ENCODE measurements around the gene PRKN.

The PRKN gene

DNA sequence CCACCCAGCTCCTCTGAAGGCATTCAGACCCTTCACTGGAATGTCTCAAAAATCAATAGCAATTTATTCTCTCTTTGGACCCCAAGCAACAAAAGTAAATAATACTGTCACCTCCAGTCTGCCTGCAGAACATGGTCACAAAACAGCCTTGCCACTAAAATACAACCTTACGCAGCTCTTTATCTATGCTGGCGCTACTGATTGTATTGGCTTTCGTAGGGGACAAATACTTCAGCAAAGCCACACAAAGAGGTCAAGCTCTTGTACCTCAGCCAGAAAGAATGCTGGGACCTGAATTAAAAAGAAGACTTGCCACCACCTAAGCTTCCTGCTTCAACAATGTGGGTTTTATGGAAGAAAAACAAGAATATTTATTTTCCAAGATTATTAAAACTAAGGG lies 57.2 kb downstream of the PRKN start:
- TF ChIP-seq, protein P1, sequence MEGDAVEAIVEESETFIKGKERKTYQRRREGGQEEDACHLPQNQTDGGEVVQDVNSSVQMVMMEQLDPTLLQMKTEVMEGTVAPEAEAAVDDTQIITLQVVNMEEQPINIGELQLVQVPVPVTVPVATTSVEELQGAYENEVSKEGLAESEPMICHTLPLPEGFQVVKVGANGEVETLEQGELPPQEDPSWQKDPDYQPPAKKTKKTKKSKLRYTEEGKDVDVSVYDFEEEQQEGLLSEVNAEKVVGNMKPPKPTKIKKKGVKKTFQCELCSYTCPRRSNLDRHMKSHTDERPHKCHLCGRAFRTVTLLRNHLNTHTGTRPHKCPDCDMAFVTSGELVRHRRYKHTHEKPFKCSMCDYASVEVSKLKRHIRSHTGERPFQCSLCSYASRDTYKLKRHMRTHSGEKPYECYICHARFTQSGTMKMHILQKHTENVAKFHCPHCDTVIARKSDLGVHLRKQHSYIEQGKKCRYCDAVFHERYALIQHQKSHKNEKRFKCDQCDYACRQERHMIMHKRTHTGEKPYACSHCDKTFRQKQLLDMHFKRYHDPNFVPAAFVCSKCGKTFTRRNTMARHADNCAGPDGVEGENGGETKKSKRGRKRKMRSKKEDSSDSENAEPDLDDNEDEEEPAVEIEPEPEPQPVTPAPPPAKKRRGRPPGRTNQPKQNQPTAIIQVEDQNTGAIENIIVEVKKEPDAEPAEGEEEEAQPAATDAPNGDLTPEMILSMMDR (IDR thresholded peaks at IDR 0.05; ENCODE audit: low read depth, low read length): no peak
- no peak overlapping the region for H3K4me3 ChIP-seq (ENCODE audit: low read depth, low read length)

DNA sequence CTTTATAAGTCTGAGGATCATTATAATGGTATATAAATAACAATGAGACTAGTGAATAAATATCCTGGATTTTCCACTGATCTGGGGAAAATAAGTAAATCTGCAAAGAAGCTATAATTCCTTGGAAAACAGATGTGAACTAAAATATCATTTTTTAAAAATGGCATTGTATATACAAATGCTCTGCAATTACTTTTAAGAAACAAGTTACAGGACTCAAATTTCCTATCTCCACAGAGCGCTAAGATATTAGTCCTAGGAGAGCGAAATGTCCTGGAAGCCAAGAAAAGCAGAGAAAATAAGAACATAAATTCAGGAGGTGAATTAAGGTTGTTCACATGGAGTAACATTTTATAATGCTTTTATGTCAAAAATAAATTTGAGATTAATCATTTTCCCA lies 61.3 kb downstream of the PRKN start:
- no peak overlapping the region for H3K4me3 ChIP-seq (ENCODE audit: low read depth, low read length)
- TF ChIP-seq, protein P1 (IDR thresholded peaks at IDR 0.05; ENCODE audit: low read depth, low read length): no peak

DNA sequence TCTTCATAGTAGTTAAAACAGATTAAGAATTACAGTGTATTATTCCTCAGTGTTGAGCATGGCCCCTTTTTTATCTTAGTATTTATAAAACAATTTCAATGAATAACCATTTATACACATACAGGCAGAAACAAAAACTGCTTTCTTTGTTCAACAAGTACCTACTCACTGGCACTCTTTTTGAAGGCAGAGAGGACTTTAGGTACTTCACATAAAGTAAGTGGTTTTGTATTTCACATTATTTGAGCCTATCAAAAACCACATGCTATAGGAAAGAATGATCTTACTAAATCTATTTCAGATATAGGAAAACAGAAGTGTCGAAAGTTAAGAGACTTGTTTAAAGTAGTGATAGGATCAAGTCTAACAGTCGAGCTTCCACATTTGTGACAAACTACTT lies 73.8 kb downstream of the PRKN start:
- H3K4me3 ChIP-seq (ENCODE audit: low read depth, low read length): no peak overlapping the region
- TF ChIP-seq, protein P1 (IDR thresholded peaks at IDR 0.05; ENCODE audit: low read depth, low read length): no peak

GRCh38 chr6:162651505-162651904 lies 76.1 kb downstream of the PRKN start:
- H3K4me3 ChIP-seq (ENCODE audit: low read depth, low read length): no peak overlapping the region
- TF ChIP-seq, protein P1 (IDR thresholded peaks at IDR 0.05; ENCODE audit: low read depth, low read length): no peak

GRCh38 chr6:162649271-162649670 lies 78.3 kb downstream of the PRKN start:
- no peak overlapping the region for H3K4me3 ChIP-seq (ENCODE audit: low read depth, low read length)
- TF ChIP-seq, protein P1 (IDR thresholded peaks at IDR 0.05; ENCODE audit: low read depth, low read length): no peak

DNA sequence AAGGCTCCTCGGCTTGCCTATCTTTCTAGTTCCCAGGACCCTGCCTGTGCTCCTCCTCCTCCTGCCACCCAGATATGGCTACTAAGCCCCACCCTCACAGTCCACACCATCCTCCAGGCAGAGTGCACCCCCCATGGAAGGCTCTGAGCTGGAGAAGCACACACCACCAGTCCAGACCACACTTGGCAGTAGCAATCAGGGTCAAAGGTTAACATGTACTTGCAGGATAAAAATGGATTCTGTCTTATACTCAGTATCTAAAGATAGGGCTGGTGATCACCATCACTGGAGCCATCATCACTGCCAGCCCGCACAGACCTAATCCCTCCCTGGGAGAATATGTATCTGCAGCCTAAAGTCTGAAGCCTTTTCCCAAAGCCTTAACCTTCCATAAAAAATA lies 83.4 kb downstream of the PRKN start:
- TF ChIP-seq, protein P1 (IDR thresholded peaks at IDR 0.05; ENCODE audit: low read depth, low read length): no peak

DNA sequence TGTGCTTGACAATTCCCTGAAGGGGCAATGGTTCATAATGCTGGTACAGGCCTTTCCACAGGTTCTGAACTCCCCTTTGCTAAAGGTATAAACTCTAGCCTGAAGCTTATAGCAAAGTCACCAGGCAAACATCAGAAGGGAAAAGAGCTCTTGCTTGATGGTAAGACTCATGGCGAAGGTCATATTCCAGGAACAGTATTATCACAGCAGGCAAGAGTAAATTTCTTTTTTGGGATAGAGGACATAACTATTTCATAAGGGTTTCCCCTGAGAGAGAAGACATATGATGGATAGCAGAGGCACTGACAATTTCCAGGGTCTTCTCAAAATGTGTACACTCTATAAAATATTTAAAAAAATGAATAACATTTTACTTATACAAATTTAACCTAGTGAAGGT lies 86.8 kb downstream of the PRKN start:
- no peak overlapping the region for H3K4me3 ChIP-seq (ENCODE audit: low read depth, low read length)
- TF ChIP-seq, protein P1 (IDR thresholded peaks at IDR 0.05; ENCODE audit: low read depth, low read length): no peak

More for the DNA sequence above, 83.4 kb downstream of the PRKN start:
- H3K4me3 ChIP-seq (ENCODE audit: low read depth, low read length): no peak overlapping the region

All from WI38 (cell line).